VCaP (cell line): ENCODE data around the gene TMPRSS9.

Experiments used
- H3K27ac ChIP-seq: fragments of 450-650 bp; 2 replicates; pipeline ENCODE4 v1.5.1; 2017
- TF ChIP-seq, protein P1 (sequence below): fragments of 450-650 bp; conservative IDR thresholded peaks from 2 replicates; pipeline ENCODE4 v1.5.1; 2017; ENCODE audit warnings: mild to moderate bottlenecking, moderate library complexity

The TMPRSS9 gene

DNA sequence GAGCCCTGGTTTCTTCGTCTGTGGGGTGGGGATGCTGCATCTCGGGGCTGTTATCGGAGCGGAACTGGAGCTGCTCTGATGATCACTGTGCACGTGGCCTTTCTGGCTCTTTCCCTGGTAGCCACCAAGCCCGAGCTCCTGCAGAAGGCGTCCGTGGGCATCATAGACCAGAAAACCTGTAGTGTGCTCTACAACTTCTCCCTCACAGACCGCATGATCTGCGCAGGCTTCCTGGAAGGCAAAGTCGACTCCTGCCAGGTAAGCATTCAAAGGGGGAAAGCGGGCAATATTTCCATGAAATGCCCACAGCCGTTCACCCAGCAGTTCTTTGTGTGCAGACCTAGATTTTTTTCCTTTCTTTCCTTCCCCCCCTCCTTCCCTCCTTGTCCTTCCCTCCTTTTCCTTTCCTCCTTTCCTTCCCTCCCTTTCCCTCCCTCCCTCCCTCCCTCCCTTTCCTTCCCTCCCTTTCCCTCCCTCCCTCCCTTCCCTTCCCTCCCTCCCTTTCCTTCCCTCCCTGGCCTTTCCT, 57.9 kb downstream of the TMPRSS9 start:
- TF ChIP-seq, protein P1, sequence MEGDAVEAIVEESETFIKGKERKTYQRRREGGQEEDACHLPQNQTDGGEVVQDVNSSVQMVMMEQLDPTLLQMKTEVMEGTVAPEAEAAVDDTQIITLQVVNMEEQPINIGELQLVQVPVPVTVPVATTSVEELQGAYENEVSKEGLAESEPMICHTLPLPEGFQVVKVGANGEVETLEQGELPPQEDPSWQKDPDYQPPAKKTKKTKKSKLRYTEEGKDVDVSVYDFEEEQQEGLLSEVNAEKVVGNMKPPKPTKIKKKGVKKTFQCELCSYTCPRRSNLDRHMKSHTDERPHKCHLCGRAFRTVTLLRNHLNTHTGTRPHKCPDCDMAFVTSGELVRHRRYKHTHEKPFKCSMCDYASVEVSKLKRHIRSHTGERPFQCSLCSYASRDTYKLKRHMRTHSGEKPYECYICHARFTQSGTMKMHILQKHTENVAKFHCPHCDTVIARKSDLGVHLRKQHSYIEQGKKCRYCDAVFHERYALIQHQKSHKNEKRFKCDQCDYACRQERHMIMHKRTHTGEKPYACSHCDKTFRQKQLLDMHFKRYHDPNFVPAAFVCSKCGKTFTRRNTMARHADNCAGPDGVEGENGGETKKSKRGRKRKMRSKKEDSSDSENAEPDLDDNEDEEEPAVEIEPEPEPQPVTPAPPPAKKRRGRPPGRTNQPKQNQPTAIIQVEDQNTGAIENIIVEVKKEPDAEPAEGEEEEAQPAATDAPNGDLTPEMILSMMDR, result no peak
- H3K27ac ChIP-seq, result no peak overlapping the region

DNA sequence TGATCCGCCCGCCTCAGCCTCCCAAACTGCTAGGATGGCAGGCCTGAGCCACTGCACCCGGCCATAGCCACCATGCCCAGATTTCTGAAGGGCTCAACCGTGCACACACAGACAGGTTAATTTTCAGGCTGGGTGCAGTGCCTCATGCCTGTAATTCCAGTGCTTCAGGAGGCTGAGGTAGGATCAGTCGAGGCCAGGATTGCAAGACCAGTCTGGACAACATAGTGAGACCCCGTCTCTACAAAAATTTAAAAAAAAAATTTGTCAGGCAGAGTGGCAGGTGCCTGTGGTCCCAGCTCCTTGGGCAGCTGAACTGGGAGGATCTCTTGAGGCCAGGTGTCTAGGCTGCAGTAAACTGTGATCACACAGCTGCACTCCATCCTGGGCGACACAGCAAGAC, 59.7 kb downstream of the TMPRSS9 start:
- TF ChIP-seq, protein P1, result no peak
- H3K27ac ChIP-seq, result no peak overlapping the region

DNA sequence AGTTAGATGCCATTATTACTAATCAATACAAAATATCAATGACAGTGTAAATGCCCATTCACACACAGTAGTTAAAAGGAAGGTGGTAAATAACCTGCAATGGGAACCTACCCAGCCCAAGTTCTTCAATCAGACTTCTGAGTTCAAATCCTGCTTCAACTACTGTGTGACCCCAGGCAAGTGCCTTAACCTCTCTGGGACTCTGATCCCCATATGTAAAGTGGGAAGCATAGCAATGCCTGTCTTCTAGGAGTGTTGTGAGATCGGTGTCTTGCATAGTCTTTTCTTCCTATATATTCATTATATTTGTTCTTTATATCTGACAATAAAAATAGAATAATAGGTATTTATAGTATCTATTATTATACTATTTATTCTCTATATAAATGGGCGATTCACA, 60.4 kb downstream of the TMPRSS9 start:
- TF ChIP-seq, protein P1, result no peak
- no peak overlapping the region for H3K27ac ChIP-seq

DNA sequence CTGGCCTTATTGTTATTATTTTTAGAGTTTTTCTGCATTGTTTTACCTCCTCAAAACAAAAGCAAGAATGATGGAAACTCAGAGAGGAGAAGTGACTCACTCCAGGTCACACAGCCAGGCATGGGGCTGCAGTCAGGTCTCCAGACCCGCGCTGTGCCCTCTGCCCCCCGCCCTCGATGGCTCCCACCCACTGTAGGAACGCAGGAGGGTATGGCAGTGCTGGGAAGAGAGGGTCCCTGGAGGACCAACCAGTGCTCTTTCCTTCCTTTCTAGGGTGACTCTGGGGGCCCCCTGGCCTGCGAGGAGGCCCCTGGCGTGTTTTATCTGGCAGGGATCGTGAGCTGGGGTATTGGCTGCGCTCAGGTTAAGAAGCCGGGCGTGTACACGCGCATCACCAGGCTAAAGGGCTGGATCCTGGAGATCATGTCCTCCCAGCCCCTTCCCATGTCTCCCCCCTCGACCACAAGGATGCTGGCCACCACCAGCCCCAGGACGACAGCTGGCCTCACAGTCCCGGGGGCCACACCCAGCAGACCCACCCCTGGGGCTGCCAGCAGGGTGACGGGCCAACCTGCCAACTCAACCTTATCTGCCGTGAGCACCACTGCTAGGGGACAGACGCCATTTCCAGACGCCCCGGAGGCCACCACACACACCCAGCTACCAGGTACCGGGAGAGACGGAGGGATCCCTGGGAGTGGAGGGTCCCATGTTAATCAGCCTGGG, 61.7 kb downstream of the TMPRSS9 start:
- no peak overlapping the region for H3K27ac ChIP-seq
- TF ChIP-seq, protein P1, result no peak

DNA sequence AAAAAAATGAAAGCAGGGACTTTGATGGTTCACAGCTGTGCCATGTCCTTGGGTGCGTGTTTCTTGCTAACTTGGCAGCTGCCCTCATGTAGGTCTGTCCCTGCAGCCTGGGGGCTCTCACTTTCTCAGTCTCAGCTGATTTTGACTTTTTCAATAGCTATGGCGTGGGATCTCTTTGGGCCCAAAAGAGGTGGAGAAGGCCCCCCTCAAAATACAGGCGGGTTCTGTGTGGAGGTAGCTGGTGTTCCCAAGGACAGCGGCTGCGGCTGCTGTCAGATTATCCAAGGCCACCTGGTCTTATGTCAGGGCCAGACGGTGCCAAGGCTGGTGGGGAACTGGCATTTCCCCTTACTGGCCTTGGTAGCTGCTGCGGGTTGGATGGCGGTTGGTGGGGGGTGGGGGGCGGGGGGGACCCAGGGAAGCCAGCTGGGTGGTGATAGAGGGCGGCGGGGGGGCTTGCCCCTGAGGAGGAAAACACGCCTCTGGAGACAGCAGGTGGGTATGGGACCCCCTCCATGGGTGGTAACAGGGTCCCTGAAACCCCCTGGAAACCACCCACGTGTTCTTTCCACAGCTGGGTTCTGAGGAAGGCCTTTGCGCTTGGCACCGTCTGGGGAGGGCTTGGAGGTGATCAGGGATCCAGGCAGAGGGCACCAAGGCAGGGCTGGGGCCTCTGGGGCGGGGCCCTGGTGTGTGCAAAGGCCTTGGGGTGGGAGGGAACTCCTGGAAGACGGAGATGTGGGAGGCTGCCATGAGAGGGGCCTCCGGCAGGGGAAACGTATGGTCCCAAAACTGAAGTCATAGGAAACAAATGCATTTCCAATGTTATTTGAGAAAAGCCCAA, 63.2 kb downstream of the TMPRSS9 start:
- TF ChIP-seq, protein P1, result no peak

DNA sequence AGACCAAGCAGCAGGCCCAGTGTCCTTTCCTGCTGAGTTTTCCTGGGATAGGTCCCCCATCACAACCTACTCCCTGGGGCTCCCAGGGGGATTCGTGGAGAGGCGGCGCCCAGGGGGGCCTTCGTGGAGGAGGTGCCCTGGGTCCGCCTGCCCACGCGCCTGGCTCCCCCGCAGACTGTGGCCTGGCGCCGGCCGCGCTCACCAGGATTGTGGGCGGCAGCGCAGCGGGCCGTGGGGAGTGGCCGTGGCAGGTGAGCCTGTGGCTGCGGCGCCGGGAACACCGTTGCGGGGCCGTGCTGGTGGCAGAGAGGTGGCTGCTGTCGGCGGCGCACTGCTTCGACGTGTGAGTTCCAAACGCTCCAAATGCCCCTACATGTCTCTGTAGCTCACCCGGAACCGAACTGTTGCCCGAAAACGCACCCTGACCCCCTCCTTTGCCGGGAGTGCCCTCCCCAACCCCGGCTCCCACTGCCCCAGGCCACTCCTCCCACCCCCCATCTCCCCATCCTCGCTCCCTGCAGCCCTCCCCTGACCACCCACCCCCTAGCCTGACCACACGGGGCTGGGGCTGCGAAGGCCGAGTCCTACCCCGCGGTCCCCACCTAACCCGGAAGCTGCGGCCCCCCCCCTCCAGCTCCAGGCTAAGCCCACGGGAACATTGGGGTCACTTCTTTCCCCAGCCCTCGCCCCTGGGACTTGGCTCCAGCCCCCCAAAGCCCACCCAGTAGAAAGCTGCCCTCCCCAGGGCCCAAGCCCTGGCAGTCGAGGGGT, 64.0 kb downstream of the TMPRSS9 start:
- no peak overlapping the region for H3K27ac ChIP-seq
- TF ChIP-seq, protein P1, result no peak

More for the DNA sequence above, 63.2 kb downstream of the TMPRSS9 start:
- no peak overlapping the region for H3K27ac ChIP-seq
